Lung (tissue), 12 donors: ENCODE results near the gene ANO2. TPM values are rescaled to one million over a fixed set of nuclear protein-coding genes. Genes with fewer than 3 reads are reported as not detected.

Source experiments
- ATAC-seq: fragments of 200-7000 bp; cut with Tn5 transposase; one replicate; pipeline ENCODE4 v1.9.1; 2020; ENCODE audit warnings: moderate number of reproducible peaks; ENCODE audit not compliant: insufficient read depth, low FRiP score
- DNase-seq, 3 donors: peaks; one replicate each; pipeline ENCODE4 v3.0.0-alpha.2; 2013 to 2017
- H3K27ac ChIP-seq, 2 donors: one replicate each; pipeline ENCODE4 v1.5.1; 2013; ENCODE audit warnings: mild to moderate bottlenecking in 2 of 2, moderate library complexity in 2 of 2, control low read depth in 1 of 2, inconsistent platforms in 1 of 2, low read depth in 1 of 2, low read length in 1 of 2
- H3K27me3 ChIP-seq, 3 donors: one replicate each; pipeline ENCODE4 v1.5.1; 2013; ENCODE audit warnings: low read length in 2 of 3; ENCODE audit not compliant: control insufficient read depth in 3 of 3, insufficient read depth in 3 of 3
- H3K36me3 ChIP-seq, 4 donors: one replicate each; pipeline ENCODE4 v1.5.1; 2013; ENCODE audit warnings: low read length in 4 of 4, mild to moderate bottlenecking in 1 of 4, moderate library complexity in 1 of 4; ENCODE audit not compliant: control insufficient read depth in 4 of 4, insufficient read depth in 4 of 4
- H3K4me1 ChIP-seq, 5 donors: one replicate each; pipeline ENCODE4 v1.5.1; 2013; ENCODE audit warnings: low read length in 5 of 5, mild to moderate bottlenecking in 2 of 5, moderate library complexity in 1 of 5; ENCODE audit not compliant: control insufficient read depth in 5 of 5, insufficient read depth in 5 of 5
- H3K4me3 ChIP-seq: one replicate; pipeline ENCODE4 v1.5.1; 2013; ENCODE audit warnings: mild to moderate bottlenecking, control low read depth, moderate library complexity
- H3K9ac ChIP-seq, 2 donors: one replicate each; pipeline ENCODE4 v1.5.1; 2013; ENCODE audit warnings: low read length in 2 of 2, control low read depth in 1 of 2; ENCODE audit not compliant: insufficient read depth in 1 of 2
- H3K9me3 ChIP-seq, 4 donors: one replicate each; pipeline ENCODE4 v1.5.1; 2013; ENCODE audit warnings: low read length in 3 of 4, mild to moderate bottlenecking in 1 of 4, moderate library complexity in 1 of 4; ENCODE audit not compliant: control insufficient read depth in 4 of 4, insufficient read depth in 3 of 4
- WGBS, 2 donors: extraction: QIAGEN DNeasy Blood & Tissue Kit; methylation state at CpG; one replicate each; pipeline ENCODE4 v1.1.7; 2013; 5-methylcytosine and 5-hydroxymethylcytosine counted together
- polyA plus RNA-seq, 2 donors: library from polyadenylated mRNA; stranded (reverse); fragments of 200-250 nt; gene quantifications; one replicate each; pipeline ENCODE4 v1.2.1, GENCODE V29; 2013
- total RNA-seq, 2 donors: library from RNA; depleted of rRNA in 1 of 2; stranded (reverse); fragments of >200 nt in 1 of 2; gene quantifications; one replicate each; pipeline ENCODE4 v1.2.1, GENCODE V29; 2014 to 2021
- TF ChIP-seq, protein P1 (sequence below): IDR thresholded peaks from 2 replicates; pipeline ENCODE4 v1.5.1; 2012; ENCODE audit warnings: mild to moderate bottlenecking; ENCODE audit errors: control extremely low read depth, extremely low read depth
- donor health status: control.
- donor health status: control.
- donor health status: Bipolar disorder and iron deficiency.
- donor health status: healthy.
- donor health status: DM: yes; HTN: yes; CAD: no.

ANO2 gene
- total and polyA plus RNA-seq, 4 donors, result 5.9 to 11.3 (median 7.4) TPM

DNA sequence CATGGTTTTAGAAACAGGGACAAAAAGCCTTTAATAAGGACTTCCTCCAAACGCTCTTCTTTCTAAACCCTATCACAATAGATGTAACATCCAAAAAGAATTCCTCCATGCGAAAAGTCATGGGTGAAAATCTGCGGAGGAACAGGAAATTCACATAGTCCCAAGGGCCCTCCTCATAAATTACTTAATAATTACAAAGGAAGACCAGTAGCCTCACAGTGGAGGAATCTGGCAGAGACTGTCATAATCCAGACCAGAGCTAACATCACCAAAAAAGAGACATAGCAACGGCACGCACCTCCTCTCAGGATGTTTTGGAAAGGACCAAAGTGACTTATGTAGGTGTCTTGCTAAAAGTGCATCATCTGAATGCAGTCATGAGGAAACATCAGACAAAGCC, 165.7 kb downstream of the ANO2 start:
- DNase-seq, result no peak
- H3K9ac ChIP-seq, result no peak overlapping the region
- TF ChIP-seq, protein P1, sequence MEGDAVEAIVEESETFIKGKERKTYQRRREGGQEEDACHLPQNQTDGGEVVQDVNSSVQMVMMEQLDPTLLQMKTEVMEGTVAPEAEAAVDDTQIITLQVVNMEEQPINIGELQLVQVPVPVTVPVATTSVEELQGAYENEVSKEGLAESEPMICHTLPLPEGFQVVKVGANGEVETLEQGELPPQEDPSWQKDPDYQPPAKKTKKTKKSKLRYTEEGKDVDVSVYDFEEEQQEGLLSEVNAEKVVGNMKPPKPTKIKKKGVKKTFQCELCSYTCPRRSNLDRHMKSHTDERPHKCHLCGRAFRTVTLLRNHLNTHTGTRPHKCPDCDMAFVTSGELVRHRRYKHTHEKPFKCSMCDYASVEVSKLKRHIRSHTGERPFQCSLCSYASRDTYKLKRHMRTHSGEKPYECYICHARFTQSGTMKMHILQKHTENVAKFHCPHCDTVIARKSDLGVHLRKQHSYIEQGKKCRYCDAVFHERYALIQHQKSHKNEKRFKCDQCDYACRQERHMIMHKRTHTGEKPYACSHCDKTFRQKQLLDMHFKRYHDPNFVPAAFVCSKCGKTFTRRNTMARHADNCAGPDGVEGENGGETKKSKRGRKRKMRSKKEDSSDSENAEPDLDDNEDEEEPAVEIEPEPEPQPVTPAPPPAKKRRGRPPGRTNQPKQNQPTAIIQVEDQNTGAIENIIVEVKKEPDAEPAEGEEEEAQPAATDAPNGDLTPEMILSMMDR, result no peak
- H3K4me1 ChIP-seq, result peaks cover 0 to 18% (median 0%) of the 10 kb centered on the region in 5 donors
- no peak for ATAC-seq
- 86 to 87% methylated on average over 5 of the region's 5 CpGs for WGBS, 2 donors
- no peak overlapping the region for H3K27ac ChIP-seq
- no peaks in the 10 kb centered on the region for H3K27me3 ChIP-seq
- H3K36me3 ChIP-seq, result no peaks in the 10 kb centered on the region
- no peak overlapping the region for H3K4me3 ChIP-seq
- H3K9me3 ChIP-seq, result no peaks in the 10 kb centered on the region

DNA sequence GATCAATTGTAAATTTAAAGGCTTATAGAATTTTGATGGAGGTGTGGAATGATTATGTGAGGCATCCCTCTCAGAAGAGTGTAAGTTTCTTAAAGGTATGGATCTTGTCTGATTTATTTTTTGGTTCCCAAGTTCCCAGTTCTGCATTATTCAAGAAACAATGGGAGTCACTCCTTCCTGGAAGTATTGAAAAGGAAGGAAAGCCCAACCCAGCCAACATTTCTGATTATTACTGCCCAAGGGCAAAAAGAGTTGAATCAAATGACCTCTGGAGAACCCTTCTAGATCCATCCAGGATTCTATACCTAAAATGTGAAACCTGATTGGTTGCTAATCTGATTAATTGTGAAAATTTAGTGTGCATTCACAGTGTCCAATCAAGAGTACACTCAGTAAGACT, 166.2 kb downstream of the ANO2 start:
- Histone ChIP-seq H3K4me1 (peaks cover 0 to 18% (median 2%) of the 10 kb centered on the region in 5 donors), H3K27ac (no peak overlapping the region), H3K27me3 (no peaks in the 10 kb centered on the region), H3K9me3 (no peaks in the 10 kb centered on the region), H3K9ac (no peak overlapping the region), H3K36me3 (no peaks in the 10 kb centered on the region), H3K4me3 (no peak overlapping the region)
- TF ChIP-seq, protein P1, result no peak
- no peak for ATAC-seq
- DNase-seq, result no peak

DNA sequence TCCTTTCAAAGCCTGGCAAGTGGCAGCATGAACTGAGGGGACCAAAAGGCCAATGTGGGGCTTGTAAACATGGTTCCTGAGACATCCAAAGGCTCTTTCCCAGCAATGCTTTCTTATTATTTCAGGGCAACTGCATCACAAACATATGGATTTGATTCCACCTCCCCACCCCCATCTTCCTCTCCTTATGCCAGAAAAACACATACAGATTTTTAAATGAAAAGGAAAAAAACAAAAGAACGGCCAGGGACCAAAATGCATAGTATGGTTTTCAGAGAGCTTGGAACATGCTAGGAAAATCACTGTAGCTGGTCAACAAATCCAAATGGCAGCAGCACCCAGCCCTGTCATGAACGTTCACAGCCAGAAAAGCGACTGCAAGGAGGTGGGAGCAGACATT, 167.6 kb downstream of the ANO2 start:
- Histone ChIP-seq H3K27ac (no peak overlapping the region), H3K27me3 (no peaks in the 10 kb centered on the region), H3K4me3 (no peak overlapping the region), H3K9me3 (no peaks in the 10 kb centered on the region), H3K4me1 (peaks cover 0 to 28% (median 4%) of the 10 kb centered on the region in 5 donors), H3K36me3 (no peaks in the 10 kb centered on the region), H3K9ac (no peak overlapping the region)
- TF ChIP-seq, protein P1, result no peak
- 77 to 87% methylated on average over 3 of the region's 3 CpGs for WGBS, 2 donors
- ATAC-seq (no peak), DNase-seq (peak in 2 of 3 donors; percentile 53 to 59)

DNA sequence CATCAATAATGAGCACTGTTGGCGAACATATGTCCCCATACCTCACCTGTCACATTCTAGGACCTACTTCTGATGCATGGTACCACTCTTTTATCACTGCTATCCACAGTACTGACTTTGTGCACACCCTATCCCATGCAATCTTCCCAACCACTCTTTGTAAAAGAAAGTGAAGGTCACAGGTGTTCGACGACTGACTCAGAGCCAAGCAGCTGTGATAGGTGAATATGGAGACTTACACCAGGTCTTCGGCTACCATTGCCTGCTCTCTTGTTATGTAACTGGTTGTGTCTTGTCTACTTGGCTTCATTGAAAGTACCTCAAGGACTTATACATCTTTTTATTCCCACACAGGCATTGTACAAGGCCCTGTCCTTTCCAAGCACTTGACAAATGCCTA, 169.0 kb downstream of the ANO2 start:
- ATAC-seq, result no peak
- Histone ChIP-seq H3K4me1 (peaks cover 0 to 36% (median 4%) of the 10 kb centered on the region in 5 donors), H3K27me3 (no peaks in the 10 kb centered on the region), H3K36me3 (no peaks in the 10 kb centered on the region), H3K27ac (no peak overlapping the region), H3K9me3 (no peaks in the 10 kb centered on the region), H3K9ac (no peak overlapping the region), H3K4me3 (no peak overlapping the region)
- DNase-seq, result no peak
- TF ChIP-seq, protein P1, result no peak
- WGBS, 2 donors, result 97% methylated on average over 4 of the region's 4 CpGs
